Measurements from ENCODE around the gene FAM89B. TPM values are rescaled to one million over a fixed set of nuclear protein-coding genes. Genes with fewer than 3 reads are reported as not detected.

Gene FAM89B
- total RNA-seq, 1 donor from 2014 or later: 21.6 TPM

DNA sequence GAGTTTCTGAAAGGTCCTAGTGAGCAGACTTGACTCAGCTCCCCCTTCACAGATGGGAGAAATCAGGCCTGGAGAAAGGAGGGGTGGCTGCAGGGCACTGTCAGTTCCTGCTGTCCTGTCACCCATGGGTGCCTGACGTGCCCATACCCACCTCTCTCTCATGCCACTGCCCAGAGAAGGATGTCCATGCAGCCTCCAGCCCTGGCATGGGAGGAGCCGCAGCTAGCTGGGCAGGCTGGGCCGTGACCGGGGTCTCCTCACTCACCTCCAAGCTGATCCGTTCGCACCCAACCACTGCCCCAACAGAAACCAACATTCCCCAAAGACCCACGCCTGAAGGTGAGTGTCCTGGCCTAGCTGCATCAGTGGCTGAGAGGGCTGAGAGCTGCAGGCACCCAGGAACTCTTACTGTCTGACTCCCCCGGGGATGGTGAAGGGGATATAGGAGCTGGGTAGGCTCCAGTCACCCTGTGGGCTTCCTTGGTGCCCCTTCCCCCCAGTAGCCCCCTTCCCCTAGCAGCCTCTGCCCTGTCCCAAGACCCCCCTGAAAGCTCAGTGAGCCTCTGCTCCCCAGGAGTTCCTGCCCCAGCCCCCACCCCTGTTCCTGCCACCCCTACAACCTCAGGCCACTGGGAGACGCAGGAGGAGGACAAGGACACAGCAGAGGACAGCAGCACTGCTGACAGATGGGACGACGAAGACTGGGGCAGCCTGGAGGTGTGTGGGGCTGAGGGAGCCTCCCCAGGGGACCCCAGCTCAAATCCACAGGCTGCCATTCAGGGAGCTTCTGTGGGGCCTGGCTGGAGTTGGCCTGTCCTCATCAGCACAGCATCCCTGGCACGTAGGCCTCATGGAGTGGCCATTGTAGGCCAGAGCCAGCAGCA, 35.7 kb upstream of the FAM89B start:
- peaks cover 56% of the 10 kb centered on the region for H3K36me3 Mint-ChIP-seq (ENCODE audit: low read depth)
- H3K4me3 Mint-ChIP-seq: no peak overlapping the region
- no peaks in the 10 kb centered on the region for H3K9me3 Mint-ChIP-seq
- H3K4me1 Mint-ChIP-seq: peaks cover 13% of the 10 kb centered on the region
- TF ChIP-seq, protein P1, sequence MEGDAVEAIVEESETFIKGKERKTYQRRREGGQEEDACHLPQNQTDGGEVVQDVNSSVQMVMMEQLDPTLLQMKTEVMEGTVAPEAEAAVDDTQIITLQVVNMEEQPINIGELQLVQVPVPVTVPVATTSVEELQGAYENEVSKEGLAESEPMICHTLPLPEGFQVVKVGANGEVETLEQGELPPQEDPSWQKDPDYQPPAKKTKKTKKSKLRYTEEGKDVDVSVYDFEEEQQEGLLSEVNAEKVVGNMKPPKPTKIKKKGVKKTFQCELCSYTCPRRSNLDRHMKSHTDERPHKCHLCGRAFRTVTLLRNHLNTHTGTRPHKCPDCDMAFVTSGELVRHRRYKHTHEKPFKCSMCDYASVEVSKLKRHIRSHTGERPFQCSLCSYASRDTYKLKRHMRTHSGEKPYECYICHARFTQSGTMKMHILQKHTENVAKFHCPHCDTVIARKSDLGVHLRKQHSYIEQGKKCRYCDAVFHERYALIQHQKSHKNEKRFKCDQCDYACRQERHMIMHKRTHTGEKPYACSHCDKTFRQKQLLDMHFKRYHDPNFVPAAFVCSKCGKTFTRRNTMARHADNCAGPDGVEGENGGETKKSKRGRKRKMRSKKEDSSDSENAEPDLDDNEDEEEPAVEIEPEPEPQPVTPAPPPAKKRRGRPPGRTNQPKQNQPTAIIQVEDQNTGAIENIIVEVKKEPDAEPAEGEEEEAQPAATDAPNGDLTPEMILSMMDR (IDR thresholded peaks at IDR 0.05): no peak
- intact Hi-C loops (cut with micrococcal nuclease): no loop called here
- CTCF ChIA-PET: interaction anchor here (1.1 to 1.7 kb wide), 2 partner anchors 52 to 57 kb away, joined by 4 to 6 read pairs; no protein-coding TSS in a partner anchor
- H3K27ac Mint-ChIP-seq: no peak overlapping the region
- H3K27me3 Mint-ChIP-seq: no peaks in the 10 kb centered on the region
- ATAC-seq (ENCODE audit: low read depth) (no peak), DNase-seq (no peak)
- POLR2A ChIA-PET: interaction anchor here (1.1 to 1.3 kb wide), 2 partner anchors 12 to 20 kb away, joined by 3 to 5 read pairs; partner anchors contain the start of gene SCYL1

DNA sequence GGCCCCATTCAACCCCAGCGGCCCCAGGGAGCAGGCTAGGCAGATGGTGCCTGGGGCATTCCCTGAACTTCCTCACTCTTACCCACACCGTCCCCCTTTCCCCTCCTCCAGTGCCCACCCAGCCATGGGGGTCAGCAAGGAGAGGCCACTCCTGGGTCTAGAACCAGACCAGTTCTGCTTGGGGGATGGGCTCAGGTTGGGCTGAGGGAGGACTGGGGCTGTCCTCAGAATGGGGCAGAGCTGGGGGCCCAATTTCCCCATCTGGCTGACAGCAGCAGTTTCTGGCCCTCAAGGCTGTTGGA, 35.1 kb upstream of the FAM89B start:
- Mint-ChIP-seq H3K9me3 (no peaks in the 10 kb centered on the region), H3K4me3 (no peak overlapping the region), H3K27me3 (no peaks in the 10 kb centered on the region), H3K4me1 (peaks cover 17% of the 10 kb centered on the region), H3K36me3 (ENCODE audit: low read depth) (peaks cover 50% of the 10 kb centered on the region), H3K27ac (no peak overlapping the region)
- TF ChIP-seq, protein P1 (IDR thresholded peaks at IDR 0.05): no peak
- CTCF ChIA-PET: no interaction called here
- POLR2A ChIA-PET: interaction anchor here (1.5 to 4.9 kb wide), 2 partner anchors 12 to 52 kb away, joined by 4 to 52 read pairs; partner anchors contain the start of gene SCYL1
- DNase-seq (no peak), ATAC-seq (ENCODE audit: low read depth) (no peak)
- intact Hi-C loops (cut with micrococcal nuclease): no loop called here

DNA sequence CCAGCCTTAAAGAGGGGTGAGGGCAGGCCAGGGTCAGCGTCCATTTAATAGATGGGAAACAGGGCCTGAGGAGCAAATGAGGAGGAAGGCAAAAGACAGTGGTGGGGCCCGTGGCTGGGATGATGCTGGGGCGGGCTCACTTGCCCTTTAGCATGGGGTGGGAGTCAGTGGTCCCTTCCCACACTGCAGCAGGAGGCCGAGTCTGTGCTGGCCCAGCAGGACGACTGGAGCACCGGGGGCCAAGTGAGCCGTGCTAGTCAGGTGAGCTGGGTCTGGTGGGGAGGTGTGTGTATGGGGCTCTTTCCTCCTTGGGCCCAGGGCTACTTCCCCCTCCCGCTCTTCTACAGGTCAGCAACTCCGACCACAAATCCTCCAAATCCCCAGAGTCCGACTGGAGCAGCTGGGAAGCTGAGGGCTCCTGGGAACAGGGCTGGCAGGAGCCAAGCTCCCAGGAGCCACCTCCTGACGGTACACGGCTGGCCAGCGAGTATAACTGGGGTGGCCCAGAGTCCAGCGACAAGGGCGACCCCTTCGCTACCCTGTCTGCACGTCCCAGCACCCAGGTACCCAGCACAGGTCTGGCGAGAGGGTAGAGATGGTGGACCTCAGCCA, 34.6 kb upstream of the FAM89B start:
- peak overlapping the region; percentile 41 for H3K27ac Mint-ChIP-seq
- no peaks in the 10 kb centered on the region for H3K9me3 Mint-ChIP-seq
- H3K27me3 Mint-ChIP-seq: no peaks in the 10 kb centered on the region
- CTCF ChIA-PET: no interaction called here
- TF ChIP-seq, protein P1 (IDR thresholded peaks at IDR 0.05): no peak
- DNase-seq (no peak), ATAC-seq (ENCODE audit: low read depth) (no peak)
- peaks cover 45% of the 10 kb centered on the region for H3K36me3 Mint-ChIP-seq (ENCODE audit: low read depth)
- no peak overlapping the region for H3K4me3 Mint-ChIP-seq
- intact Hi-C loops (cut with micrococcal nuclease): no loop called here
- H3K4me1 Mint-ChIP-seq: peaks cover 17% of the 10 kb centered on the region
- POLR2A ChIA-PET: interaction anchor here (1.5 to 4.9 kb wide), 2 partner anchors 13 to 52 kb away, joined by 4 to 52 read pairs; partner anchors contain the start of gene SCYL1

DNA sequence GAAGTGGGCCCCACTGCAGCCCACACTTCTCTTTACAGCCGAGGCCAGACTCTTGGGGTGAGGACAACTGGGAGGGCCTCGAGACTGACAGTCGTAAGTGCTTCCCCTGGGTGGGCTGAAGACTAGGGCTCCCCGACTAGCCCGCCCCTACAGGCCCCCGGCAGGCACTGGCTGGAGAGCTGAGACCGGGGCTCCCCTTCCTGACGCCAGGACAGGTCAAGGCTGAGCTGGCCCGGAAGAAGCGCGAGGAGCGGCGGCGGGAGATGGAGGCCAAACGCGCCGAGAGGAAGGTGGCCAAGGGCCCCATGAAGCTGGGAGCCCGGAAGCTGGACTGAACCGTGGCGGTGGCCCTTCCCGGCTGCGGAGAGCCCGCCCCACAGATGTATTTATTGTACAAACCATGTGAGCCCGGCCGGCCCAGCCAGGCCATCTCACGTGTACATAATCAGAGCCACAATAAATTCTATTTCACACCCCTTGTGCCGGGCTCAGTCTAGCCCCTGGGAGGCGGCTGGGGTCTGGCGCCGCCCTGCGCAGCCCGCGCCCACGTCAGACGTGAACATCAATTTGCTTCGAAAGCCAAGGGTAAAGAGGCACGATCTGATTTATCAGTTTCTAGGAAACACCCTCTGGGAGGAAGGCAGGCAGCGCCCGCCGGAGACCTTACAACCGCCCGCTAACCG, 34.0 kb upstream of the FAM89B start:
- H3K4me1 Mint-ChIP-seq: peaks cover 17% of the 10 kb centered on the region
- intact Hi-C loops (cut with micrococcal nuclease): no loop called here
- H3K27me3 Mint-ChIP-seq: no peaks in the 10 kb centered on the region
- H3K4me3 Mint-ChIP-seq: peak overlapping the region; percentile 28
- TF ChIP-seq, protein P1 (IDR thresholded peaks at IDR 0.05): no peak
- no peaks in the 10 kb centered on the region for H3K9me3 Mint-ChIP-seq
- H3K36me3 Mint-ChIP-seq (ENCODE audit: low read depth): peaks cover 40% of the 10 kb centered on the region
- H3K27ac Mint-ChIP-seq: no peak overlapping the region
- ChIA-PET POLR2A (interaction anchor here (0.7 to 4.9 kb wide), 3 partner anchors 13 to 771 kb away, joined by 3 to 52 read pairs (median 4); partner anchors contain the start of gene SCYL1), CTCF (interaction anchor here (5.0 kb wide), 1 partner anchor 49 kb away, joined by 52 read pairs; no protein-coding TSS in a partner anchor)
- DNase-seq: no peak
- no peak for ATAC-seq (ENCODE audit: low read depth)
